Measurements from ENCODE around the gene DHX8. TPM values are rescaled to one million over a fixed set of nuclear protein-coding genes. Genes with fewer than 3 reads are reported as not detected.
"Not testable (repeated sequence)": the region's sequence is repeated elsewhere in the genome, so short reads cannot be mapped to it uniquely, and the experiment has no call there.

DHX8 gene
- total and polyA plus RNA-seq, 10 of the 15 experiments (the other 5 are each of a cell fraction or from before 2014, with no cell fraction given): 27.6 to 50.4 (median 35.7) TPM

GRCh38 chr17:43476306-43476705 is 7.5 kb upstream of the DHX8 start:
- H2AFZ ChIP-seq (ENCODE audit: control insufficient read depth, low read depth, low read length); FAIRE-seq; H3K4me3 ChIP-seq; H3K4me1 ChIP-seq (ENCODE audit: control insufficient read depth, insufficient read depth, low read length); ATAC-seq; in situ Hi-C loops (cut with MboI); H3K9me3 ChIP-seq (replicated peaks; ENCODE audit: control insufficient read depth, insufficient read depth, low read length); BruUV-seq (replicated peaks); H4K20me1 ChIP-seq (ENCODE audit: control insufficient read depth, insufficient read depth); POLR2A ChIA-PET; RAD21 ChIA-PET (ENCODE audit: unreplicated experiment); DNase-seq (ENCODE audit: low read depth, low spot score); H3K4me2 ChIP-seq (ENCODE audit: control insufficient read depth, insufficient read depth); H3K9ac ChIP-seq (ENCODE audit: control insufficient read depth, insufficient read depth, low read length); H3K27ac ChIP-seq (ENCODE audit: control insufficient read depth, insufficient read depth); H3K79me2 ChIP-seq (ENCODE audit: control insufficient read depth, insufficient read depth, low read length); H3K27me3 ChIP-seq (replicated peaks in 1 of 2; ENCODE audit: control insufficient read depth in 2 of 2, insufficient read depth in 2 of 2, low read length in 1 of 2); H3K36me3 ChIP-seq (ENCODE audit: control insufficient read depth in 2 of 2, insufficient read depth in 2 of 2, low read length in 1 of 2): not testable (repeated sequence)
- ChIA-PET SMC1A (ENCODE audit: uncharacterized antibody, unreplicated experiment) (interaction anchor here (1.2 kb wide), 1 partner anchor 82 kb away, joined by 3 read pairs; no protein-coding TSS in a partner anchor), CTCF (interaction anchor here (1.2 to 2.4 kb wide), 2 partner anchors 83 to 98 kb away, joined by 3 to 16 read pairs; no protein-coding TSS in a partner anchor)
- WGBS (ENCODE audit: insufficient coverage, insufficient replicate concordance, low lambda C conversion rate, missing lambda C conversion rate): 63% methylated on average over 9 of the region's 9 CpGs
- intact Hi-C loops (cut with micrococcal nuclease; ENCODE audit: unreplicated experiment): loop anchor here (5.0 kb wide), 1 partner anchor 69 kb away; no protein-coding TSS in a partner anchor

GRCh38 chr17:43477832-43478634 is 5.7 kb upstream of the DHX8 start:
- intact Hi-C loops (cut with micrococcal nuclease; ENCODE audit: unreplicated experiment): loop anchor here (5.0 kb wide), 1 partner anchor 71 kb away; no protein-coding TSS in a partner anchor
- ATAC-seq: no peak
- 42% methylated on average over 9 of the region's 9 CpGs for WGBS (ENCODE audit: insufficient coverage, insufficient replicate concordance, low lambda C conversion rate, missing lambda C conversion rate)
- TF ChIP-seq IRF5 (IDR thresholded peaks at IDR 0.05; ENCODE audit: borderline replicate concordance): no peak
- TF ChIP-seq YBX1 (IDR thresholded peaks at IDR 0.05): no peak
- no peak for TF ChIP-seq NFYA (IDR thresholded peaks at IDR 0.05; ENCODE audit: borderline replicate concordance, low read depth, low read length)
- TF ChIP-seq ZNF274 (IDR thresholded peaks at IDR 0.05; ENCODE audit: insufficient read depth, insufficient read length): no peak
- no peak for TF ChIP-seq STAT3 (IDR thresholded peaks at IDR 0.05; ENCODE audit: low read depth, low read length)
- TF ChIP-seq MEF2B (IDR thresholded peaks at IDR 0.05; ENCODE audit: partially characterized antibody, poor library complexity, severe bottlenecking): no peak
- no peak for TF ChIP-seq EZH2 (IDR thresholded peaks at IDR 0.05; ENCODE audit: borderline replicate concordance, control insufficient read depth, low read depth, low read length)
- no peak for TF ChIP-seq IRF4 (IDR thresholded peaks at IDR 0.05; ENCODE audit: low read depth, low read length)
- no peak for TF ChIP-seq REST (IDR thresholded peaks at IDR 0.05; ENCODE audit: low read depth, low read length)

More at GRCh38 chr17:43477832-43478634, 5.7 kb upstream of the DHX8 start:
- Histone ChIP-seq H4K20me1 (ENCODE audit: control insufficient read depth, insufficient read depth) (no peaks in the 10 kb centered on the region), H3K9ac (ENCODE audit: control insufficient read depth, insufficient read depth, low read length) (no peak overlapping the region), H3K9me3 (replicated peaks; ENCODE audit: control insufficient read depth, insufficient read depth, low read length) (no peaks in the 10 kb centered on the region), H3K79me2 (ENCODE audit: control insufficient read depth, insufficient read depth, low read length) (no peaks in the 10 kb centered on the region), H3K4me3 (no peak overlapping the region), H2AFZ (ENCODE audit: control insufficient read depth, low read depth, low read length) (peak overlapping the region; percentile 16; the same call in 1 of the 2 replicates), H3K4me1 (ENCODE audit: control insufficient read depth, insufficient read depth, low read length) (peaks cover 2% of the 10 kb centered on the region; the same call in 1 of the 2 replicates), H3K27me3 (replicated peaks in 1 of 2; ENCODE audit: control insufficient read depth in 2 of 2, insufficient read depth in 2 of 2, low read length in 1 of 2) (no peaks in the 10 kb centered on the region), H3K4me2 (ENCODE audit: control insufficient read depth, insufficient read depth) (no peak overlapping the region), H3K27ac (ENCODE audit: control insufficient read depth, insufficient read depth) (no peak overlapping the region), H3K36me3 (ENCODE audit: control insufficient read depth in 2 of 2, insufficient read depth in 2 of 2, low read length in 1 of 2) (no peaks in the 10 kb centered on the region)
- SMC1A ChIA-PET (ENCODE audit: uncharacterized antibody, unreplicated experiment): no interaction called here
- in situ Hi-C loops (cut with MboI): no loop called here
- CTCF ChIA-PET: interaction anchor here (0.6 to 2.4 kb wide), 2 partner anchors 34 to 85 kb away, joined by 3 to 16 read pairs; no protein-coding TSS in a partner anchor
- BruUV-seq (replicated peaks): no TSS peak
- FAIRE-seq: no peak
- DNase-seq (ENCODE audit: low read depth, low spot score): no peak
- POLR2A ChIA-PET: no interaction called here
- RAD21 ChIA-PET (ENCODE audit: unreplicated experiment): no interaction called here
